H9 (cell line): Measurements from ENCODE around the gene SEMA3D. TPM values are rescaled to one million over a fixed set of nuclear protein-coding genes. Genes with fewer than 3 reads are reported as not detected.

Experiments used
- DNase-seq: peaks from one replicate; pipeline ENCODE4 v3.0.0-alpha.2; 2017
- H2AFZ ChIP-seq: one replicate; pipeline ENCODE4 v1.6.1; 2013; ENCODE audit warnings: mild to moderate bottlenecking, low read length, control low read depth, moderate library complexity
- H2AK5ac ChIP-seq: 2 replicates; pipeline ENCODE4 v1.6.1; 2013; ENCODE audit warnings: low read length, control low read depth, mixed read lengths; ENCODE audit not compliant: insufficient read length
- H2BK120ac ChIP-seq: one replicate; pipeline ENCODE4 v1.6.1; 2013; ENCODE audit warnings: low read depth, mild to moderate bottlenecking, low read length, control low read depth, inconsistent platforms; ENCODE audit not compliant: poor library complexity, severe bottlenecking
- H2BK12ac ChIP-seq: 2 replicates; pipeline ENCODE4 v1.6.1; 2013; ENCODE audit warnings: low read length, control low read depth, mixed read lengths, low read depth; ENCODE audit not compliant: insufficient read length
- H2BK15ac ChIP-seq: 2 replicates; pipeline ENCODE4 v1.6.1; 2013; ENCODE audit warnings: low read depth, low read length, control low read depth
- H2BK20ac ChIP-seq: one replicate; pipeline ENCODE4 v1.6.1; 2013; ENCODE audit warnings: low read depth, mild to moderate bottlenecking, low read length, control low read depth, inconsistent platforms; ENCODE audit not compliant: poor library complexity, severe bottlenecking
- H2BK5ac ChIP-seq: 2 replicates; pipeline ENCODE4 v1.6.1; 2013; ENCODE audit warnings: low read length, control low read depth, mixed read lengths; ENCODE audit not compliant: insufficient read length
- H3K14ac ChIP-seq: 2 replicates; pipeline ENCODE4 v1.6.1; 2013; ENCODE audit warnings: low read length, control low read depth; ENCODE audit not compliant: insufficient read depth
- H3K18ac ChIP-seq: 2 replicates; pipeline ENCODE4 v1.6.1; 2013; ENCODE audit warnings: low read depth, mild to moderate bottlenecking, mixed read lengths, low read length, control low read depth; ENCODE audit not compliant: insufficient read length
- H3K23ac ChIP-seq: 2 replicates; pipeline ENCODE4 v1.6.1; 2013; ENCODE audit warnings: low read length, control low read depth, mixed read lengths, low read depth; ENCODE audit not compliant: insufficient read length
- H3K23me2 ChIP-seq: 2 replicates; pipeline ENCODE4 v1.6.1; 2013; ENCODE audit warnings: low read depth, mild to moderate bottlenecking, mixed read lengths, low read length, control low read depth; ENCODE audit not compliant: insufficient read length, poor library complexity, severe bottlenecking
- H3K27ac ChIP-seq: 2 replicates; pipeline ENCODE4 v1.5.1; 2013; ENCODE audit warnings: low read length, control low read depth, mixed read lengths, low read depth; ENCODE audit not compliant: insufficient read length
- H3K27me3 ChIP-seq: 2 replicates; pipeline ENCODE4 v1.6.1; 2013; ENCODE audit warnings: low read length, control low read depth, inconsistent platforms; ENCODE audit not compliant: insufficient read depth
- H3K4ac ChIP-seq: 2 replicates; pipeline ENCODE4 v1.6.1; 2013; ENCODE audit warnings: low read depth, mild to moderate bottlenecking, control low read depth, inconsistent platforms, low read length, moderate library complexity
- H3K4me1 ChIP-seq: 2 replicates; pipeline ENCODE4 v1.6.1; 2013; ENCODE audit warnings: low read length, control low read depth, inconsistent platforms; ENCODE audit not compliant: insufficient read depth
- H3K4me2 ChIP-seq: 2 replicates; pipeline ENCODE4 v1.6.1; 2013; ENCODE audit warnings: low read length, control low read depth, mixed read lengths; ENCODE audit not compliant: insufficient read length, insufficient read depth
- H3K56ac ChIP-seq: 2 replicates; pipeline ENCODE4 v1.6.1; 2013; ENCODE audit warnings: low read depth, mild to moderate bottlenecking, mixed read lengths, low read length, control low read depth; ENCODE audit not compliant: insufficient read length
- H3K79me1 ChIP-seq: 2 replicates; pipeline ENCODE4 v1.6.1; 2013; ENCODE audit warnings: low read depth, mild to moderate bottlenecking, moderate library complexity, low read length, control low read depth, inconsistent platforms; ENCODE audit not compliant: insufficient read depth, poor library complexity, severe bottlenecking
- H3K79me2 ChIP-seq: 2 replicates; pipeline ENCODE4 v1.6.1; 2013; ENCODE audit warnings: low read length, control low read depth, inconsistent platforms; ENCODE audit not compliant: insufficient read depth
- H3K9ac ChIP-seq: 2 replicates; pipeline ENCODE4 v1.6.1; 2013; ENCODE audit warnings: low read length, control low read depth, mixed read lengths; ENCODE audit not compliant: insufficient read length; ENCODE audit errors: extremely low read depth
- H3K9me3 ChIP-seq: one replicate; pipeline ENCODE4 v1.6.1; 2013; ENCODE audit warnings: low read depth, low read length, inconsistent platforms; ENCODE audit not compliant: control insufficient read depth
- H3T11ph ChIP-seq: one replicate; pipeline ENCODE4 v1.6.1; 2013; ENCODE audit warnings: mild to moderate bottlenecking, low read length, control low read depth, inconsistent platforms
- H4K20me1 ChIP-seq: one replicate; pipeline ENCODE4 v1.6.1; 2013; ENCODE audit not compliant: control insufficient read depth, insufficient read length, insufficient read depth
- H4K5ac ChIP-seq: 2 replicates; pipeline ENCODE4 v1.6.1; 2013; ENCODE audit warnings: low read depth, mild to moderate bottlenecking, mixed read lengths, low read length, control low read depth; ENCODE audit not compliant: insufficient read length
- H4K8ac ChIP-seq: replicated peaks from 2 replicates; pipeline ENCODE4 v1.6.1; 2013; ENCODE audit warnings: low read length, control low read depth, mixed read lengths, low read depth; ENCODE audit not compliant: insufficient read length
- H4K91ac ChIP-seq: 2 replicates; pipeline ENCODE4 v1.6.1; 2013; ENCODE audit warnings: low read depth, mild to moderate bottlenecking, moderate library complexity, mixed read lengths, low read length, control low read depth; ENCODE audit not compliant: insufficient read length
- H3K27ac Mint-ChIP-seq, 3 experiments: 2 replicates in 2 of 3; 3 replicates in 1 of 3; pipeline ENCODE4 v1.8.0; 2020 to 2021; ENCODE audit warnings: mixed read lengths in 3 of 3, mild to moderate bottlenecking in 1 of 3, moderate library complexity in 1 of 3
- H3K27me3 Mint-ChIP-seq: 2 replicates; pipeline ENCODE4 v1.8.0; 2021; ENCODE audit warnings: low read depth, mild to moderate bottlenecking, moderate library complexity, mixed read lengths
- H3K36me3 Mint-ChIP-seq, 3 experiments: 2 replicates in 2 of 3; 3 replicates in 1 of 3; pipeline ENCODE4 v1.8.0; 2020 to 2021; ENCODE audit warnings: low read depth in 3 of 3, mixed read lengths in 3 of 3; ENCODE audit not compliant: insufficient read depth in 1 of 3
- H3K4me1 Mint-ChIP-seq, 2 experiments: 2 replicates each; pipeline ENCODE4 v1.8.0; 2020; ENCODE audit warnings: mixed read lengths in 2 of 2
- H3K4me3 Mint-ChIP-seq, 2 experiments: 2 replicates in 1 of 2; 3 replicates in 1 of 2; pipeline ENCODE4 v1.8.0; 2020 to 2021; ENCODE audit warnings: mild to moderate bottlenecking in 2 of 2, mixed read lengths in 2 of 2, moderate library complexity in 1 of 2
- H3K9me3 Mint-ChIP-seq, 2 experiments: 2 replicates in 1 of 2; 3 replicates in 1 of 2; pipeline ENCODE4 v1.8.0; 2020; ENCODE audit warnings: mild to moderate bottlenecking in 2 of 2, mixed read lengths in 2 of 2, moderate library complexity in 1 of 2
- CTCF ChIP-seq: fragments of 200-600 bp; sonication (generic); conservative IDR thresholded peaks from 3 replicates; pipeline ENCODE4 v1.8.0; 2021; ENCODE audit warnings: antibody characterized with exemption, mild to moderate bottlenecking
- WGBS: extraction: QIAGEN DNeasy Blood & Tissue Kit; methylation state at CpG from one replicate; pipeline ENCODE4 v1.1.7; 2013; ENCODE audit warnings: missing lambda C conversion rate, low lambda C conversion rate, mixed read lengths; ENCODE audit not compliant: insufficient read length; ENCODE audit errors: extremely low coverage; 5-methylcytosine and 5-hydroxymethylcytosine counted together
- total RNA-seq: library from RNA; stranded (reverse); gene quantifications from 2 replicates; pipeline ENCODE4 v1.2.1, GENCODE V29; 2021

Gene SEMA3D
- total RNA-seq, 1 experiment from 2014 or later: 5.4 TPM

- no peaks in the 10 kb centered on the region for H3K23me2 ChIP-seq
Observed at GRCh38 chr7:85022064-85022697, 164.7 kb downstream of the SEMA3D start.

More at GRCh38 chr7:85022064-85022697, 164.7 kb downstream of the SEMA3D start:
- H4K20me1 ChIP-seq: no peaks in the 10 kb centered on the region
- no peaks in the 10 kb centered on the region for H3K27me3 Mint-ChIP-seq
- no peak overlapping the region for H3K27ac Mint-ChIP-seq
- H3K18ac ChIP-seq: no peak overlapping the region
- no peak overlapping the region for H3K56ac ChIP-seq
- H2BK5ac ChIP-seq: no peak overlapping the region
- no peak overlapping the region for H2BK12ac ChIP-seq
- no peak overlapping the region for H3K9ac ChIP-seq
- H2BK20ac ChIP-seq: no peak overlapping the region
- H3K9me3 Mint-ChIP-seq: no peaks in the 10 kb centered on the region
- no peak overlapping the region for H3K27ac ChIP-seq
- no peak overlapping the region for H4K8ac ChIP-seq
- no peak overlapping the region for H2BK15ac ChIP-seq
- TF ChIP-seq CTCF: no peak
- H3K4ac ChIP-seq: no peak overlapping the region
- no peak overlapping the region for H4K91ac ChIP-seq
- no peak overlapping the region for H4K5ac ChIP-seq
- H3K9me3 ChIP-seq: no peaks in the 10 kb centered on the region
- H3K4me2 ChIP-seq: no peak overlapping the region
- DNase-seq: no peak
- no peak overlapping the region for H3K14ac ChIP-seq
- no peak overlapping the region for H3T11ph ChIP-seq
- WGBS: no CpG with 5 or more reads among the region's 5 CpGs
- peaks cover 2% of the 10 kb centered on the region; the same call in 1 of the 2 replicates for H3K4me1 ChIP-seq
- H2AFZ ChIP-seq: no peak overlapping the region
- H3K23ac ChIP-seq: no peak overlapping the region
- no peaks in the 10 kb centered on the region for H3K79me1 ChIP-seq
- no peak overlapping the region for H2BK120ac ChIP-seq
- no peak overlapping the region for H3K4me3 Mint-ChIP-seq
- H3K4me1 Mint-ChIP-seq: peaks cover 16 to 19% of the 10 kb centered on the region in 2 experiments
- H3K79me2 ChIP-seq: no peaks in the 10 kb centered on the region
- H3K27me3 ChIP-seq: no peaks in the 10 kb centered on the region
- no peak overlapping the region for H2AK5ac ChIP-seq
- no peaks in the 10 kb centered on the region for H3K36me3 Mint-ChIP-seq
